Activated CD4-positive, CD25-positive, alpha-beta regulatory T cell treated with anti-CD3 and anti-CD28 coated beads, Interleukin-2, amount 50 U/mL, for 72 hours (primary cell): ENCODE results near the gene UBL4A.

Source experiments
- DNase-seq: peaks from one replicate; pipeline ENCODE4 v3.0.0; 2021

The UBL4A gene

GRCh38 chrX:154486396-154487207 is at the start of gene UBL4A:
UBL4A (minus strand) TSS chrX:154486615; CDS start chrX:154486584, 31 bp downstream.
- DNase-seq = peak; percentile 58

GRCh38 chrX:154535892-154536291 is 49.5 kb upstream of the UBL4A start:
- DNase-seq = no peak

GRCh38 chrX:154534526-154535322 is 48.3 kb upstream of the UBL4A start:
- peak; percentile 94 for DNase-seq

- DNase-seq = no peak
These were observed 46.3 kb upstream of the UBL4A start for GRCh38 chrX:154532690-154533089.

GRCh38 chrX:154531626-154532025 is 45.2 kb upstream of the UBL4A start:
- no peak for DNase-seq

GRCh38 chrX:154530286-154530685 is 43.9 kb upstream of the UBL4A start:
- no peak for DNase-seq

- no peak for DNase-seq
These were observed 42.8 kb upstream of the UBL4A start for GRCh38 chrX:154529206-154529612.

GRCh38 chrX:154526901-154527675 is 40.7 kb upstream of the UBL4A start:
- peak; percentile 48 for DNase-seq

- DNase-seq = no peak
These were observed 39.4 kb upstream of the UBL4A start for GRCh38 chrX:154525606-154526490.

- no peak for DNase-seq
These were observed 33.0 kb upstream of the UBL4A start for GRCh38 chrX:154519389-154519788.

GRCh38 chrX:154517101-154517781 is 30.8 kb upstream of the UBL4A start:
- DNase-seq = no peak

GRCh38 chrX:154516656-154517100 is 30.3 kb upstream of the UBL4A start:
- no peak for DNase-seq

- peak; percentile 89 for DNase-seq
These were observed 29.7 kb upstream of the UBL4A start, which contains the start of gene FAM3A for GRCh38 chrX:154515966-154516655. FAM3A (minus strand) TSS chrX:154516232; CDS start chrX:154515772, 460 bp downstream.

GRCh38 chrX:154515090-154515965 is 28.9 kb upstream of the UBL4A start:
- DNase-seq = no peak

GRCh38 chrX:154513716-154514115 is 27.3 kb upstream of the UBL4A start:
- DNase-seq = no peak

GRCh38 chrX:154512879-154513553 is 26.6 kb upstream of the UBL4A start:
- no peak for DNase-seq

- DNase-seq = no peak
These were observed 25.3 kb upstream of the UBL4A start for GRCh38 chrX:154511761-154512160.

- DNase-seq = no peak
These were observed 23.0 kb upstream of the UBL4A start for GRCh38 chrX:154509455-154509854.

GRCh38 chrX:154508384-154508745 is 21.9 kb upstream of the UBL4A start:
- no peak for DNase-seq
